HuH-7 (cell line): ENCODE measurements around the gene NDUFB11.

Experiments used
- DNase-seq: peaks from one replicate; pipeline ENCODE4 v3.0.0; 2011; ENCODE audit warnings: low spot score

NDUFB11 gene

GRCh38 chrX:47174846-47175587 is 30.5 kb upstream of the NDUFB11 start:
- no peak for DNase-seq

GRCh38 chrX:47174376-47174775 is 29.9 kb upstream of the NDUFB11 start:
- DNase-seq = no peak

- no peak for DNase-seq
These were observed 28.7 kb upstream of the NDUFB11 start for GRCh38 chrX:47172971-47173792.

- no peak for DNase-seq
These were observed 28.0 kb upstream of the NDUFB11 start for GRCh38 chrX:47172549-47172948.

GRCh38 chrX:47171996-47172395 is 27.5 kb upstream of the NDUFB11 start:
- no peak for DNase-seq

GRCh38 chrX:47170861-47171692 is 26.6 kb upstream of the NDUFB11 start:
- no peak for DNase-seq

GRCh38 chrX:47169726-47170515 is 25.4 kb upstream of the NDUFB11 start:
- no peak for DNase-seq

- no peak for DNase-seq
These were observed 24.8 kb upstream of the NDUFB11 start for GRCh38 chrX:47169273-47169672.

GRCh38 chrX:47168495-47169073 is 24.1 kb upstream of the NDUFB11 start:
- DNase-seq = no peak

GRCh38 chrX:47166126-47166525 is 21.6 kb upstream of the NDUFB11 start:
- no peak for DNase-seq

GRCh38 chrX:47164420-47164819 is 19.9 kb upstream of the NDUFB11 start:
- no peak for DNase-seq

- DNase-seq = no peak
These were observed 18.6 kb upstream of the NDUFB11 start for GRCh38 chrX:47162927-47163583.

- DNase-seq = no peak
These were observed 16.3 kb upstream of the NDUFB11 start for GRCh38 chrX:47160781-47161180.

- DNase-seq = no peak
These were observed 14.3 kb upstream of the NDUFB11 start for GRCh38 chrX:47158781-47159180.

- DNase-seq = no peak
These were observed 13.6 kb upstream of the NDUFB11 start for GRCh38 chrX:47158131-47158530.

GRCh38 chrX:47156611-47157520 is 12.4 kb upstream of the NDUFB11 start:
- DNase-seq = no peak

GRCh38 chrX:47151435-47151834 is 6.9 kb upstream of the NDUFB11 start:
- no peak for DNase-seq

GRCh38 chrX:47148946-47149345 is 4.4 kb upstream of the NDUFB11 start:
- DNase-seq = no peak

- no peak for DNase-seq
These were observed 2.7 kb upstream of the NDUFB11 start for GRCh38 chrX:47146936-47147859.
